HAP-1 (cell line): ENCODE measurements around the gene RHO.
"Not testable (repeated sequence)": the region's sequence is repeated elsewhere in the genome, so short reads cannot be mapped to it uniquely, and the experiment has no call there.

Experiments used
- DNase-seq, 2 experiments: peaks; one replicate each; pipeline ENCODE4 v3.0.0-alpha.2; 2016 to 2020; ENCODE audit warnings: low spot score in 2 of 2
- H3K27me3 ChIP-seq: fragments of 250-450 bp; sonication (Bioruptor Pico); 2 replicates; pipeline ENCODE4 v1.5.1; 2020; ENCODE audit warnings: low read depth, mild to moderate bottlenecking, moderate library complexity
- H3K36me3 ChIP-seq: fragments of 250-450 bp; sonication (Bioruptor Pico); replicated peaks from 2 replicates; pipeline ENCODE4 v1.5.1; 2020; ENCODE audit warnings: mild to moderate bottlenecking
- H3K4me1 ChIP-seq: fragments of 250-450 bp; sonication (Bioruptor Pico); 2 replicates; pipeline ENCODE4 v1.5.1; 2020; ENCODE audit warnings: mild to moderate bottlenecking
- H3K4me3 ChIP-seq: fragments of 250-450 bp; sonication (Bioruptor Pico); 2 replicates; pipeline ENCODE4 v1.5.1; 2020; ENCODE audit warnings: mild to moderate bottlenecking, moderate library complexity
- H3K9me3 ChIP-seq: fragments of 250-450 bp; sonication (Bioruptor Pico); 2 replicates; pipeline ENCODE4 v1.5.1; 2020; ENCODE audit warnings: mild to moderate bottlenecking, moderate library complexity
- in situ Hi-C: fragments of 300-500 bp; cut with MboI; formaldehyde crosslinking; loops from 3 replicates; pipeline ENCODE4 v1.14.3; 2020; ENCODE audit warnings: low sequenced_read_pairs, inconsistent platforms, mixed read lengths

The RHO gene

DNA sequence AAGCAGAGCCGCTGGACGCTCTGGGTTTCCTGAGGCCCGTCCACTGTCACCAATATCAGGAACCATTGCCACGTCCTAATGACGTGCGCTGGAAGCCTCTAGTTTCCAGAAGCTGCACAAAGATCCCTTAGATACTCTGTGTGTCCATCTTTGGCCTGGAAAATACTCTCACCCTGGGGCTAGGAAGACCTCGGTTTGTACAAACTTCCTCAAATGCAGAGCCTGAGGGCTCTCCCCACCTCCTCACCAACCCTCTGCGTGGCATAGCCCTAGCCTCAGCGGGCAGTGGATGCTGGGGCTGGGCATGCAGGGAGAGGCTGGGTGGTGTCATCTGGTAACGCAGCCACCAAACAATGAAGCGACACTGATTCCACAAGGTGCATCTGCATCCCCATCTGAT, 3.3 kb downstream of the RHO start:
- H3K9me3 ChIP-seq = no peaks in the 10 kb centered on the region
- no peaks in the 10 kb centered on the region for H3K36me3 ChIP-seq
- DNase-seq = no peak
- no peak overlapping the region for H3K4me3 ChIP-seq
- no peaks in the 10 kb centered on the region for H3K4me1 ChIP-seq
- in situ Hi-C loops = no loop called here
- H3K27me3 ChIP-seq = no peaks in the 10 kb centered on the region

DNA sequence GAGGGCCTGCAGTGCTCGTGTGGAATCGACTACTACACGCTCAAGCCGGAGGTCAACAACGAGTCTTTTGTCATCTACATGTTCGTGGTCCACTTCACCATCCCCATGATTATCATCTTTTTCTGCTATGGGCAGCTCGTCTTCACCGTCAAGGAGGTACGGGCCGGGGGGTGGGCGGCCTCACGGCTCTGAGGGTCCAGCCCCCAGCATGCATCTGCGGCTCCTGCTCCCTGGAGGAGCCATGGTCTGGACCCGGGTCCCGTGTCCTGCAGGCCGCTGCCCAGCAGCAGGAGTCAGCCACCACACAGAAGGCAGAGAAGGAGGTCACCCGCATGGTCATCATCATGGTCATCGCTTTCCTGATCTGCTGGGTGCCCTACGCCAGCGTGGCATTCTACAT, 3.8 kb downstream of the RHO start:
- in situ Hi-C loops = no loop called here
- Histone ChIP-seq H3K9me3 (no peaks in the 10 kb centered on the region), H3K36me3 (no peaks in the 10 kb centered on the region)

DNA sequence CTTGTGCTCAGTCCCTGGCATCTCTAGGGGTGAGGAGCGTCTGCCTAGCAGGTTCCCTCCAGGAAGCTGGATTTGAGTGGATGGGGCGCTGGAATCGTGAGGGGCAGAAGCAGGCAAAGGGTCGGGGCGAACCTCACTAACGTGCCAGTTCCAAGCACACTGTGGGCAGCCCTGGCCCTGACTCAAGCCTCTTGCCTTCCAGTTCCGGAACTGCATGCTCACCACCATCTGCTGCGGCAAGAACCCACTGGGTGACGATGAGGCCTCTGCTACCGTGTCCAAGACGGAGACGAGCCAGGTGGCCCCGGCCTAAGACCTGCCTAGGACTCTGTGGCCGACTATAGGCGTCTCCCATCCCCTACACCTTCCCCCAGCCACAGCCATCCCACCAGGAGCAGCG, 5.0 kb downstream of the RHO start:
- no peaks in the 10 kb centered on the region for H3K4me1 ChIP-seq
- no peak for DNase-seq
- no peaks in the 10 kb centered on the region for H3K36me3 ChIP-seq
- in situ Hi-C loops = no loop called here
- H3K9me3 ChIP-seq = no peaks in the 10 kb centered on the region
- H3K27me3 ChIP-seq = no peaks in the 10 kb centered on the region
- H3K4me3 ChIP-seq = no peak overlapping the region

More for the DNA sequence above, 3.8 kb downstream of the RHO start:
- H3K27me3 ChIP-seq = no peaks in the 10 kb centered on the region
- H3K4me1 ChIP-seq = no peaks in the 10 kb centered on the region
- no peak overlapping the region for H3K4me3 ChIP-seq
- no peak for DNase-seq

DNA sequence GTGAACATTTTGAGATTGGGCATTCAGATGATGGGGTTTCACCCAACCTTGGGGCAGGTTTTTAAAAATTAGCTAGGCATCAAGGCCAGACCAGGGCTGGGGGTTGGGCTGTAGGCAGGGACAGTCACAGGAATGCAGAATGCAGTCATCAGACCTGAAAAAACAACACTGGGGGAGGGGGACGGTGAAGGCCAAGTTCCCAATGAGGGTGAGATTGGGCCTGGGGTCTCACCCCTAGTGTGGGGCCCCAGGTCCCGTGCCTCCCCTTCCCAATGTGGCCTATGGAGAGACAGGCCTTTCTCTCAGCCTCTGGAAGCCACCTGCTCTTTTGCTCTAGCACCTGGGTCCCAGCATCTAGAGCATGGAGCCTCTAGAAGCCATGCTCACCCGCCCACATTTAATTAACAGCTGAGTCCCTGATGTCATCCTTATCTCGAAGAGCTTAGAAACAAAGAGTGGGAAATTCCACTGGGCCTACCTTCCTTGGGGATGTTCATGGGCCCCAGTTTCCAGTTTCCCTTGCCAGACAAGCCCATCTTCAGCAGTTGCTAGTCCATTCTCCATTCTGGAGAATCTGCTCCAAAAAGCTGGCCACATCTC, 6.1 kb downstream of the RHO start:
- in situ Hi-C loops = no loop called here

DNA sequence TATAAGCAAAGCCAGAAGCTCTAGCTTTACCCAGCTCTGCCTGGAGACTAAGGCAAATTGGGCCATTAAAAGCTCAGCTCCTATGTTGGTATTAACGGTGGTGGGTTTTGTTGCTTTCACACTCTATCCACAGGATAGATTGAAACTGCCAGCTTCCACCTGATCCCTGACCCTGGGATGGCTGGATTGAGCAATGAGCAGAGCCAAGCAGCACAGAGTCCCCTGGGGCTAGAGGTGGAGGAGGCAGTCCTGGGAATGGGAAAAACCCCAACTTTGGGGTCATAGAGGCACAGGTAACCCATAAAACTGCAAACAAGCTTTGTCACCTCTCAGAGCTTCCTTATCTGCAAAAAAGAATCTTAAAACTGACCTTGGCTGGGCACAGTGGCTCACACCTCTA, 6.6 kb downstream of the RHO start:
- no peaks in the 10 kb centered on the region for H3K27me3 ChIP-seq
- no peaks in the 10 kb centered on the region for H3K36me3 ChIP-seq
- in situ Hi-C loops = no loop called here
- no peak for DNase-seq
- H3K9me3 ChIP-seq = no peaks in the 10 kb centered on the region
- no peaks in the 10 kb centered on the region for H3K4me1 ChIP-seq
- H3K4me3 ChIP-seq = no peak overlapping the region

More for the DNA sequence above, 6.1 kb downstream of the RHO start:
- Histone ChIP-seq H3K27me3 (no peaks in the 10 kb centered on the region), H3K4me3 (no peak overlapping the region), H3K4me1 (no peaks in the 10 kb centered on the region), H3K9me3 (no peaks in the 10 kb centered on the region), H3K36me3 (no peaks in the 10 kb centered on the region)
- no peak for DNase-seq

DNA sequence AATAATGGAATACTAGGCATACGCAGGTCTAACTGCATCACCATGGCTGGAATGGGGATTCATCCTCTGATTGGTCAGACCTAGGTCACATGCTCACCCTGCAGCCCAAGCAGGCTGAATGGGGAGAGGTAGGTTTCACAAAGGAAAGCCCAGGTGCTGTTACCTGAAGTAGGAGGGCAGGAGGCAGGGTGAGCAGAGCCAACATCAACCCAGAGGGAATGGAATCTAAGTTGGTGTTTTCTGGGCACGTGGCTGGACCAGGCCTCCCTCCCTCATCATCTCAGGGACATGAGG, 7.9 kb downstream of the RHO start:
- no peaks in the 10 kb centered on the region for H3K9me3 ChIP-seq
- H3K36me3 ChIP-seq = no peaks in the 10 kb centered on the region
- H3K4me3 ChIP-seq = no peak overlapping the region
- in situ Hi-C loops = no loop called here
- no peak for DNase-seq
- H3K27me3 ChIP-seq = no peaks in the 10 kb centered on the region
- no peaks in the 10 kb centered on the region for H3K4me1 ChIP-seq

DNA sequence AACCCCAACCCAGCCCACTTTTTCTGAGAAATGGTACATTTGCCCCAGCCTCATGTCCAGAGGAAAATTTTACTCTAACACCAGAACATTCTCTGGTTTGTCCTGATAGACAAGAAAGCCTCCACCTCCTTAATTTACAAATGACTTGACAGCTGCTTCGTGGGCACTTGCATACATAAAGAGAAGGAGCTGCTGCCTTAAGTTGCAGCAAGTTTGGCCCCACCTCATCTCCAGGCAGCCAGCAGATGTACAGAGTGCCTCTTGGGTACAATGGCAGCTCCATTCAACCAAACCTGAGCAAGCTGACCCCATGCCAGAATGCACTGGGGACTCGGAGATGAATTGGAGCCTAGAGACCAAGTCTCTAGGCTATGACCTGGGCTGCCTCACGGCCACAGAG, 8.4 kb downstream of the RHO start:
- H3K4me3 ChIP-seq = no peak overlapping the region
- H3K4me1 ChIP-seq = no peaks in the 10 kb centered on the region
- no peak for DNase-seq
- no peaks in the 10 kb centered on the region for H3K9me3 ChIP-seq
- in situ Hi-C loops = no loop called here
- no peaks in the 10 kb centered on the region for H3K27me3 ChIP-seq
- no peaks in the 10 kb centered on the region for H3K36me3 ChIP-seq

DNA sequence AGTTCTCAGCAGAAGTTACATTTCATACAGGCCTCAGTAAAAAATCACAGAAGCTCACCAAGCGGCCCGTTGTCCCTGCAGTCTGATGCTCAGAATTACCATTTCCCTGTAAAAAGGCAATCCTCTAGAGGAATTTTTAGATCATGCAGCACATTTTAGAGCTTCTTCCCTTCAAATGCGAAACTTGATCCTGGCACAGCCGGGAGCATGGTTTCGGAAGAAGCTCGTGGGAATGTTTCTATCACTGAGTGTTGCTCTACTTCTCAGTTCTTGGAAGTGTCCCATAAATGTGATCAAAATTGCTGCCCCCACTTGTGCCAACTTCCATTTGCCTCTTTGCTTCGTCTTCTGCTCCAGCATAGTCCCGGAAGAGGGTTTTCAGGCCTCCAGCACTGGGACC, 10.8 kb downstream of the RHO start:
- Histone ChIP-seq H3K36me3 (no peaks in the 10 kb centered on the region), H3K27me3 (no peaks in the 10 kb centered on the region), H3K4me3 (no peak overlapping the region), H3K9me3 (no peaks in the 10 kb centered on the region), H3K4me1 (no peaks in the 10 kb centered on the region)
- DNase-seq = no peak
- in situ Hi-C loops = no loop called here

DNA sequence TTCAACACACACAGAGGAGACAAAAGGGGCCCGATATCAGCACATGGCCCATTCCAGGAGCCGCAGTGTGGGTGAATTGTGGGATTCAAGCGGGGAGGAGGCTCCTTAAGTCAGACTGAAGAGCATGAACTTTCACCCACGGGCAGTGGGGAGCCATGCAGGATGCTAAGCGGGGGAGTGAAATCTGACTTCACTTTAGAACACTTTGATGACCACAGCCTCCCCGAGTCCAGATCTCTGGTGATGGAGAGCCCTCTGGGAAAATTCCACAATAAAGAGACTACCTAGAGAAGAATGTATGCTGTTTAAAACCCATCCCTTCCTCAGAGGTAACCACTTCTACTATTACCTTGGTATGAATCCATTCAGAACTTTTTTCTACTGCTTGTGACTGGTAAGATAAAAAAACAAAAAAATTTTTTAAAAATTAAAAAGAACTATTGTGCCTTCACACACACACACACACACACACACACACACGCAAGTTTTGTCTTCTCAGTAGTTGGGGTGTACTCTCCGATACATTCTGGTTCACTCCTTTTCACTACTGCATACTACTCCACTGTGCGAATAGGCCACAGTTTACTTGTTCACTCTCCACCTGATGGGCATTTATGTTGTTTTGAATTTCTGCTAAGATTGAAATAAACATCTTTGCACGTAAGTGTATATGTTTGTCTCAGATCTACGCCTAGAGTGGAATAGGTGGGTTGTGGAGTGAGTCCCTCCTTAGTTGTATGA, 12.5 kb downstream of the RHO start:
- no peaks in the 10 kb centered on the region for H3K9me3 ChIP-seq
- no peak overlapping the region for H3K4me3 ChIP-seq
- H3K36me3 ChIP-seq = no peaks in the 10 kb centered on the region
- no peaks in the 10 kb centered on the region; the same call in 1 of the 2 replicates for H3K4me1 ChIP-seq
- no peaks in the 10 kb centered on the region for H3K27me3 ChIP-seq
- no peak for DNase-seq
- in situ Hi-C loops = no loop called here

DNA sequence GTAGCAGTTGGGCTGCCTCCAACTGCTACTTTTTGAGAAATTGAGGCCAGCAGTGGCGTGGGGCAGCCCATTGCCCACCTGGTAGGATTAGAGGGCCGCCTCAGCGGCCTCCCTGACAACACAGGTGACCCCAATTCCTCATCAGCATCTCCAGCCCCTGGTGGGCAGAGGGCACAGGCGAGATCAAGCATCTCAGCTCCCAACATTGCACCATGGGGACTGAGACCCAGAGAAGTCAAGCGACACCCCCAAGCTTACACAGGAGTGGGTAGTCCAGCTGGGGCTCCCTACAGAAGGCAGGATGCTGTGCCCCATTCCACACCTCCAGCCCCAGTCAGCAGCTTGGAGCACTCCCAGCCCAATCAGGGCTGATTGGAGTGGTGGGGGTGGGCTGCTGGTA, 14.3 kb downstream of the RHO start:
- Histone ChIP-seq H3K36me3 (no peaks in the 10 kb centered on the region), H3K27me3 (no peaks in the 10 kb centered on the region), H3K4me3 (no peak overlapping the region), H3K9me3 (no peaks in the 10 kb centered on the region), H3K4me1 (no peaks in the 10 kb centered on the region; the same call in 1 of the 2 replicates)
- no peak for DNase-seq
- in situ Hi-C loops = no loop called here

DNA sequence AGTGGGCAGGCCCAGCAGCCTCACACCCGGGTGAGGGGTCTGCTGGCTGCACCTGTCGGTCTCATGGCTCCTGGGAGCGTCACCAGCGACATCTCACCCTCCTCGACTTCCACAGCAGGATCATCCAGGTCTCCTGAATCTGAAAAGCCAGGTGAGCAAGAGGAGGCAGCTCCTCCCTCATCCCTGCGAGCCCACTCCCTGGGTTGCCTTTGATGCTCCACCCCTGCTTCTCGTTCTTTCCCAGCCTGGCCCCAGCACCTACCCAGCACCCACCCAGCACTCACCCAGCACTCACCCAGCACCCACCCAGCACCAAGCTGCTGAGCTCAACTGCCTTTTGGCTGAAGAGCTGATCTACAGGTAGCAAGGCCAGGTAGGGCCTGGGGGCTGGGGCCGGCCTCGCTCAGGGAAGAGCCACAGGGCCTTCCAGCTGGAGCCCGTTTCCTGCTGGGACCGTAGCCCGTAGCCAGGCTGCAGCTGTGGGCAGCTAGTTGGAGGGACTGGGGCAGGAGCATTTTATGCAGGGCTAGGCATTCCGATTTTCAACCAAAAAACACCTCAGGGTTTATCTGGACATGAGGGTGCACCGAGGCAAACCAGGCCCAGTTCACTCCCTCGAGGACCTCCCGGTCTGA, 14.8 kb downstream of the RHO start, which contains the start of gene H1-8:
TSS of gene H1-8 (plus strand) at position 20 of the 635 bp plus-strand sequence. CDS start at position 64, 44 bp downstream.
- no peaks in the 10 kb centered on the region for H3K27me3 ChIP-seq
- no peaks in the 10 kb centered on the region for H3K36me3 ChIP-seq
- in situ Hi-C loops = no loop called here
- no peak within 1 kb of the TSS for H3K4me3 ChIP-seq
- H3K4me1 ChIP-seq = no peaks in the 10 kb centered on the region; the same call in 1 of the 2 replicates
- no peak for DNase-seq
- H3K9me3 ChIP-seq = no peaks in the 10 kb centered on the region

DNA sequence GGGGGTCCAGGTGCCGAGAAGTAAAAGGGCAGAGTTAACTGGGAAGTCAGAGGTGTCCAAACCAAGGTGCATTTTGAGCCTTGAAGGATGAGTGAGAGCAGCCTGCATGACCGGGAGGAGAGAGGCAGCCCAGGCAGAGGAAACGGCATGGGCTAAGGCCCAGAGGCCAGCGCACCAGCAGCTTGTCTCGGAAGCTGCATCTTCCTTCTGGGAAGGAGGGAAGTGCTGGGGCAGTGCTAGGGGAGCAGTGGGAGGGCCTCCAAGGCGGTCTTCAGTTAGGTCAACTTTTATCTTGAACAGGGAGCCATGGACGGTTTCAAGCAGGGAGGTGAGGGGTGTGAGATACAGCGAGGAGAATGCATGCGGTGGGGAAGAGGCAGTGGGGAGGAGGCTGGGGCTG, 15.6 kb downstream of the RHO start:
- Histone ChIP-seq H3K4me3 (no peak overlapping the region), H3K27me3 (no peaks in the 10 kb centered on the region), H3K4me1 (no peaks in the 10 kb centered on the region; the same call in 1 of the 2 replicates), H3K9me3 (no peaks in the 10 kb centered on the region), H3K36me3 (no peaks in the 10 kb centered on the region)
- no peak for DNase-seq
- in situ Hi-C loops = no loop called here

DNA sequence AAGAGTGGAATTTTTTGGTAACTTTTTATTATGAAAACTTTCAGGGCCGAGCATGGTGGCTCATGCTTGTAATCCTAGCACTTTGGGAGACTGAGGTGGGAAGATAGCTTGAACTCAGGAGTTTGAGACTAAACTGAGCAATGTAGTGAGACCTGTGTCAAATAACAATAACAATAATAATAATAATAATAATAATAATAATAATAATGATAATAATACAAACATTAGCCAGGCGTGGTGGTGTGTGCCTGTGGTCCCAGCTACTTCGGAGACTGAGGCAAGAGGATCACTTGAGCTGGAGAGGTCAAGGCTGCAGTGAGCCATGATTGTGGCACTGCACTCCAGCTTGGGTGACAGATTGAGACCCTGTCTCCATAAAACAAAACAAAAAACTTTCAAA, 17.5 kb downstream of the RHO start:
- H3K27me3 ChIP-seq, H3K36me3 ChIP-seq, H3K4me1 ChIP-seq, DNase-seq, H3K4me3 ChIP-seq, in situ Hi-C loops, H3K9me3 ChIP-seq: not testable (repeated sequence)

DNA sequence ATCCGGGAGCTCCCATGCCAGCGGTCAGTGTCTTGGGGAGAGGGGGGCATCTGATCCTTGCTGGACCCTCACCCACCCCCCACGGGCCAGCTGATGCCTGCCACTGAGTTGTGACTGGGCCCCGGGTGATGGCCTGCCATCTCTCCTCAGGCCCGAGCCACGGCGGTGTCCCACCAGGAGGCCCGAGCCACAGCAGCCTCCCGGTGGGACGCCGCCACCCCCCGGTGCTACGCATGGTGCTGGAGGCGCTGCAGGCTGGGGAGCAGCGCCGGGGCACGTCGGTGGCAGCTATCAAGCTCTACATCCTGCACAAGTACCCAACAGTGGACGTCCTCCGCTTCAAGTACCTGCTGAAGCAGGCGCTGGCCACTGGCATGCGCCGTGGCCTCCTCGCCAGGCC, 18.8 kb downstream of the RHO start:
- in situ Hi-C loops = no loop called here
- no peaks in the 10 kb centered on the region for H3K36me3 ChIP-seq

More for the DNA sequence above, 18.8 kb downstream of the RHO start:
- Histone ChIP-seq H3K4me3 (no peak overlapping the region), H3K4me1 (no peaks in the 10 kb centered on the region; the same call in 1 of the 2 replicates), H3K27me3 (no peaks in the 10 kb centered on the region), H3K9me3 (no peaks in the 10 kb centered on the region)
- no peak for DNase-seq
